HepG2 (cell line): ENCODE measurements around the gene EXOSC6. TPM values are rescaled to one million over a fixed set of nuclear protein-coding genes. Genes with fewer than 3 reads are reported as not detected.
A peak's percentile ranks its signal among the peaks of the same experiment; 100 is the strongest.

Experiments
- ATAC-seq: fragments of 200-7000 bp; cut with Tn5 transposase; 3 replicates; pipeline ENCODE4 v1.9.1; 2020; ENCODE audit warnings: mild to moderate bottlenecking, moderate library complexity
- BruUV-seq: library from RNA; stranded (reverse); fragments of 400-500 nt; replicated peaks from 2 replicates; lab custom pipeline; 2021; lab: Mats Ljungman, UMichigan
- CTCF ChIA-PET: fragments of 300-600 bp; formaldehyde crosslinking; extraction: SDS; loops from one replicate; lab custom pipeline; 2021; ENCODE audit warnings: low total read pairs, inconsistent platforms, low intra/inter-chr PET ratio; lab: Yijun Ruan, JAX
- POLR2A ChIA-PET: fragments of 350-600 bp; sonication (Branson Sonifier 250); formaldehyde crosslinking; loops from one replicate; lab custom pipeline; 2020; ENCODE audit warnings: antibody characterized with exemption, inconsistent platforms; lab: Yijun Ruan, JAX
- DNase-seq: peaks from one replicate; pipeline ENCODE4 v3.0.0-alpha.2; 2015; ENCODE audit warnings: low spot score
- FAIRE-seq: peaks from 3 replicates; lab custom pipeline; 2011; peaks lifted over from hg19 to GRCh38; lab: Jason Lieb, UNC
- H2AFZ ChIP-seq: one replicate; pipeline ENCODE4 v1.6.1; 2011; ENCODE audit warnings: low read length, inconsistent platforms
- H3K27ac ChIP-seq: fragments of 300-600 bp; 3 replicates; pipeline ENCODE4 v1.8.0; 2011; ENCODE audit warnings: mixed run types, mild to moderate bottlenecking, mixed read lengths, low read length, inconsistent platforms; ENCODE audit not compliant: insufficient read depth; ENCODE audit errors: extremely low read length
- H3K27me3 ChIP-seq, 2 experiments: fragments of 200-600 bp in 1 of 2; 2 replicates in 1 of 2; 3 replicates in 1 of 2; pipeline versions ENCODE4 v1.6.0 to v1.8.0; 2011; ENCODE audit warnings: low read length in 2 of 2, mild to moderate bottlenecking in 2 of 2, moderate library complexity in 2 of 2, inconsistent platforms in 1 of 2; ENCODE audit not compliant: insufficient read depth in 2 of 2, control insufficient read depth in 1 of 2
- H3K36me3 ChIP-seq, 2 experiments: fragments of 200-600 bp in 1 of 2; replicated peaks in 1 of 2; 2 replicates in 1 of 2; 3 replicates in 1 of 2; pipeline versions ENCODE4 v1.5.1 to v1.8.0; 2011; ENCODE audit warnings: low read length in 2 of 2, inconsistent platforms in 1 of 2; ENCODE audit not compliant: insufficient read depth in 2 of 2, control insufficient read depth in 1 of 2
- H3K4me1 ChIP-seq: 2 replicates; pipeline ENCODE4 v1.5.1; 2012; ENCODE audit warnings: low read length, inconsistent platforms; ENCODE audit not compliant: insufficient read depth
- H3K4me2 ChIP-seq: 2 replicates; pipeline ENCODE4 v1.6.0; 2011; ENCODE audit warnings: low read depth, low read length, inconsistent platforms
- H3K4me3 ChIP-seq, 3 experiments: fragments of 200-600 bp in 1 of 3; sonication (generic), shearing (Covaris generic) in 1 of 3; replicated peaks in 1 of 3; 2 replicates each; pipeline ENCODE4 v1.5.1; 2011 to 2016; ENCODE audit warnings: low read length in 3 of 3, inconsistent platforms in 2 of 3, low read depth in 2 of 3, mild to moderate bottlenecking in 2 of 3, control low read depth in 1 of 3, mixed read lengths in 1 of 3; ENCODE audit not compliant: insufficient read depth in 1 of 3
- H3K79me2 ChIP-seq: one replicate; pipeline ENCODE4 v1.6.1; 2011; ENCODE audit warnings: low read length, inconsistent platforms; ENCODE audit not compliant: insufficient read depth
- H3K9ac ChIP-seq: 2 replicates; pipeline ENCODE4 v1.6.0; 2011; ENCODE audit warnings: mild to moderate bottlenecking, low read depth, low read length, inconsistent platforms; ENCODE audit not compliant: insufficient read depth
- H3K9me3 ChIP-seq: 2 replicates; pipeline ENCODE4 v1.5.1; 2012; ENCODE audit warnings: mild to moderate bottlenecking, low read length
- H4K20me1 ChIP-seq: 2 replicates; pipeline ENCODE4 v1.6.0; 2011; ENCODE audit warnings: inconsistent platforms, mild to moderate bottlenecking, low read length, moderate library complexity; ENCODE audit not compliant: insufficient read depth
- HDAC2 ChIP-seq: sonication (generic); formaldehyde crosslinking; IDR thresholded peaks from 2 replicates; pipeline ENCODE4 v1.4.0; 2020; ENCODE audit warnings: missing genetic modification reagents
- KDM5A ChIP-seq: fragments of 200-600 bp; sonication (generic); IDR thresholded peaks from 2 replicates; pipeline ENCODE4 v1.7.0; 2018; ENCODE audit warnings: antibody characterized with exemption, mild to moderate bottlenecking, low read length, borderline replicate concordance
- RBFOX2 ChIP-seq: fragments of 200-400 bp; formaldehyde crosslinking; IDR thresholded peaks from 2 replicates; pipeline ENCODE4 v1.6.1; 2017; ENCODE audit warnings: low read depth, mild to moderate bottlenecking, low read length
- RBM22 ChIP-seq: fragments of 200-400 bp; formaldehyde crosslinking; optimal IDR thresholded peaks from 2 replicates; pipeline ENCODE3; 2017; ENCODE audit warnings: mild to moderate bottlenecking, low read length, moderate library complexity
- SIX1 ChIP-seq: sonication (generic); formaldehyde crosslinking; IDR thresholded peaks from 2 replicates; pipeline ENCODE4 v1.4.0; 2020; ENCODE audit warnings: missing genetic modification reagents, borderline replicate concordance
- TEAD3 ChIP-seq: optimal IDR thresholded peaks from 2 replicates; pipeline ENCODE3; 2016; ENCODE audit warnings: borderline replicate concordance
- ZNF460 ChIP-seq: sonication (generic); formaldehyde crosslinking; IDR thresholded peaks from 2 replicates; pipeline ENCODE4 v1.5.1; 2020; ENCODE audit warnings: missing genetic modification reagents, mild to moderate bottlenecking, borderline replicate concordance
- ZNF83 ChIP-seq: sonication (generic); formaldehyde crosslinking; IDR thresholded peaks from 2 replicates; pipeline ENCODE4 v1.4.0; 2020; ENCODE audit warnings: missing genetic modification reagents, mild to moderate bottlenecking, borderline replicate concordance
- ZNF841 ChIP-seq: sonication (generic); formaldehyde crosslinking; IDR thresholded peaks from 2 replicates; pipeline ENCODE4 v1.8.1; 2023; ENCODE audit warnings: missing genetic modification reagents, borderline replicate concordance
- WGBS: methylation state at CpG from one replicate; pipeline ENCODE4 v1.1.6; 2017; ENCODE audit warnings: low lambda C conversion rate; 5-methylcytosine and 5-hydroxymethylcytosine counted together
- in situ Hi-C: cut with HindIII; loops from 2 replicates; pipeline ENCODE4 v1.10.0; 2017; ENCODE audit warnings: low pct_unique_long_range_greater_than_20kb; ENCODE audit not compliant: extremely low pct_ligation_motif_present
- intact Hi-C: fragments of 100-400 bp; cut with micrococcal nuclease; formaldehyde crosslinking; loops from one replicate; pipeline ENCODE4 v1.10.0; 2022; ENCODE audit not compliant: unreplicated experiment
- polyA plus RNA-seq, 8 experiments: library from polyadenylated mRNA; depleted of rRNA in 3 of 8; stranded (reverse) in 7 of 8; unstranded in 1 of 8; fragments of >200 nt; fragmentation: Illumina TruSeq in 4 of 8; extraction: Trizol in 4 of 8; gene quantifications; 2 replicates each; pipeline versions ENCODE4 v1.2.1 to v1.2.3, GENCODE V29; 2011 to 2016; ENCODE audit warnings: low read depth in 4 of 8, missing spikeins in 1 of 8, mixed read lengths in 1 of 8; ENCODE audit not compliant: insufficient read depth in 1 of 8
- total RNA-seq, 5 experiments: library from RNA; depleted of rRNA; stranded (reverse); fragments of >200 nt; fragmentation: Illumina TruSeq; extraction: Trizol; gene quantifications; 2 replicates each; pipeline ENCODE4 v1.2.3, GENCODE V29; 2016; ENCODE audit warnings: low read depth in 1 of 5
- TF ChIP-seq, protein P1 (sequence below): fragments of 450-650 bp; IDR thresholded peaks from 2 replicates; pipeline ENCODE4 v1.6.1; 2017
- TF ChIP-seq, protein P2 (sequence below): sonication (generic); formaldehyde crosslinking; IDR thresholded peaks from 2 replicates; pipeline ENCODE4 v1.4.0; 2020; ENCODE audit warnings: missing genetic modification reagents, borderline replicate concordance
- TF ChIP-seq, protein P3 (sequence below): conservative IDR thresholded peaks from 2 replicates; pipeline ENCODE4 v1.6.1; 2018; ENCODE audit warnings: missing genetic modification reagents

EXOSC6 gene
- total and polyA plus RNA-seq, 2 of the 13 experiments (the other 11 are each of a cell fraction or from before 2014, with no cell fraction given), result 13.1 to 39.9 TPM

DNA sequence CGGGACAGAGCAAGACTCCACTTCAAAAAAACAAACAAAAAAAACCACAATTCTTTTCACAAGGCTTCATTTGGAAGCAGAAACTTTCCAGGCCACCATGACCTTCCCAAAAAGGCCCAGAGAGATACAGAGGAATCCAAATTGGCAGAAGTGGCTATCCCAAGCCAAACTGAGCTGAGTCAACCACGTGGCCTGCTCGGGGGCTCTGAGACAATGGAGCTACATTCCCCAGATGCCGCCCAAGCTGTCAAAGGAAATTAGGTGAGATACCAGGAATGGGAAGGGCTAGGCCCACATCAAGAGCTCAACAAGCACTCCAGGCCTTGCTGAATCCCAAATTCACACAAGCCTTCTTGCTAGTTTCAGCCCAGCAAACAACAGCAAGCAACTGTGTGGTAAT lies 5.7 kb upstream of the EXOSC6 start:
- Histone ChIP-seq H3K36me3 (peaks cover 64 to 96% of the 10 kb centered on the region in 2 experiments), H2AFZ (no peak overlapping the region), H3K4me1 (peaks cover 28% of the 10 kb centered on the region), H3K27me3 (no peaks in the 10 kb centered on the region), H3K9me3 (no peaks in the 10 kb centered on the region), H3K27ac (no peak overlapping the region), H3K79me2 (no peaks in the 10 kb centered on the region), H3K4me3 (no peak overlapping the region), H3K4me2 (no peak overlapping the region), H3K9ac (no peak overlapping the region), H4K20me1 (peaks cover 10% of the 10 kb centered on the region; the same call in 1 of the 2 replicates)
- in situ Hi-C loops, result loop anchor here (10.0 kb wide), 1 partner anchor 93 kb away; no protein-coding TSS in a partner anchor
- TF ChIP-seq TEAD3 (CRISPR knock-in tag) (no peak), RBFOX2 (no peak), HDAC2 (CRISPR knock-in tag) (no peak), RBM22 (peak; percentile 39), ZNF841 (CRISPR knock-in tag) (no peak)
- ATAC-seq (no peak), DNase-seq (no peak), FAIRE-seq (no peak)
- intact Hi-C loops, result no loop called here
- no TSS peak for BruUV-seq
- CTCF ChIA-PET, result no interaction called here
- WGBS, result 92% methylated on average over 4 of the region's 4 CpGs
- POLR2A ChIA-PET, result interaction anchor here (1.1 kb wide), 1 partner anchor 105 kb away, joined by 3 read pairs; no protein-coding TSS in a partner anchor

DNA sequence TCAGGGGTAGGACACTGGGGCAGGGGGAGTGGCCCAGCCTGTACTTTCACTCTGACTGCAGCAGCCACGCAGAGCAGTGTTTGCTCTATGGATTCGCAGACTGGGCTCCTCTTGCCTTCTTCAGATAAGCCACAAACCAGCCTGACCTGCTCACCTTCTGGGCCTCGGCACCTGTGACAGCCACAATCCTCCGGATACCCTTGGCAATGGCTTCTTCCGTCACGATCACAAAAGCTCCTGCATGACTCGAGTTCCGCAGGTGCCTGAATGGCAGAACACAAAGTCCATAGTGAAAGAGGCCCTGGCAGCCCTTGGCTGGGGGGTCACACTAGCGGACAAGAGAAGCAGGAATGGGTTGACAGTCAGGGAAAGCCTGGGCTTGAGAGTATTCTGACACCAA lies 3.8 kb upstream of the EXOSC6 start:
- POLR2A ChIA-PET, result interaction anchor here (1.3 to 2.1 kb wide), 2 partner anchors 34 to 98 kb away, joined by 3 to 5 read pairs; partner anchors contain the start of gene AARS1
- Histone ChIP-seq H3K27ac (peak overlapping the region; percentile 4), H3K4me2 (no peak overlapping the region), H3K9ac (no peak overlapping the region), H3K79me2 (peaks cover 3% of the 10 kb centered on the region), H3K36me3 (peaks cover 56 to 82% of the 10 kb centered on the region in 2 experiments), H3K4me3 (no peak overlapping the region), H3K27me3 (no peaks in the 10 kb centered on the region), H4K20me1 (peaks cover 15% of the 10 kb centered on the region; the same call in 1 of the 2 replicates), H3K9me3 (no peaks in the 10 kb centered on the region), H3K4me1 (peaks cover 31% of the 10 kb centered on the region), H2AFZ (no peak overlapping the region)
- CTCF ChIA-PET, result no interaction called here
- in situ Hi-C loops, result loop anchor here (10.0 kb wide), 1 partner anchor 91 kb away; no protein-coding TSS in a partner anchor
- intact Hi-C loops, result no loop called here
- FAIRE-seq (no peak), DNase-seq (no peak), ATAC-seq (no peak)
- BruUV-seq, result no TSS peak
- WGBS, result 80% methylated on average over 9 of the region's 9 CpGs
- no peak for TF ChIP-seq KDM5A
- TF ChIP-seq, protein P1, sequence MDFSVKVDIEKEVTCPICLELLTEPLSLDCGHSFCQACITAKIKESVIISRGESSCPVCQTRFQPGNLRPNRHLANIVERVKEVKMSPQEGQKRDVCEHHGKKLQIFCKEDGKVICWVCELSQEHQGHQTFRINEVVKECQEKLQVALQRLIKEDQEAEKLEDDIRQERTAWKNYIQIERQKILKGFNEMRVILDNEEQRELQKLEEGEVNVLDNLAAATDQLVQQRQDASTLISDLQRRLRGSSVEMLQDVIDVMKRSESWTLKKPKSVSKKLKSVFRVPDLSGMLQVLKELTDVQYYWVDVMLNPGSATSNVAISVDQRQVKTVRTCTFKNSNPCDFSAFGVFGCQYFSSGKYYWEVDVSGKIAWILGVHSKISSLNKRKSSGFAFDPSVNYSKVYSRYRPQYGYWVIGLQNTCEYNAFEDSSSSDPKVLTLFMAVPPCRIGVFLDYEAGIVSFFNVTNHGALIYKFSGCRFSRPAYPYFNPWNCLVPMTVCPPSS, result no peak
- TF ChIP-seq, protein P2, sequence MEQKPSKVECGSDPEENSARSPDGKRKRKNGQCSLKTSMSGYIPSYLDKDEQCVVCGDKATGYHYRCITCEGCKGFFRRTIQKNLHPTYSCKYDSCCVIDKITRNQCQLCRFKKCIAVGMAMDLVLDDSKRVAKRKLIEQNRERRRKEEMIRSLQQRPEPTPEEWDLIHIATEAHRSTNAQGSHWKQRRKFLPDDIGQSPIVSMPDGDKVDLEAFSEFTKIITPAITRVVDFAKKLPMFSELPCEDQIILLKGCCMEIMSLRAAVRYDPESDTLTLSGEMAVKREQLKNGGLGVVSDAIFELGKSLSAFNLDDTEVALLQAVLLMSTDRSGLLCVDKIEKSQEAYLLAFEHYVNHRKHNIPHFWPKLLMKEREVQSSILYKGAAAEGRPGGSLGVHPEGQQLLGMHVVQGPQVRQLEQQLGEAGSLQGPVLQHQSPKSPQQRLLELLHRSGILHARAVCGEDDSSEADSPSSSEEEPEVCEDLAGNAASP (CRISPR knock-in tag), result no peak
- TF ChIP-seq ZNF460 (CRISPR knock-in tag), result no peak
- no peak for TF ChIP-seq SIX1 (CRISPR knock-in tag)
- TF ChIP-seq ZNF83 (CRISPR knock-in tag), result no peak
- TF ChIP-seq, protein P3, sequence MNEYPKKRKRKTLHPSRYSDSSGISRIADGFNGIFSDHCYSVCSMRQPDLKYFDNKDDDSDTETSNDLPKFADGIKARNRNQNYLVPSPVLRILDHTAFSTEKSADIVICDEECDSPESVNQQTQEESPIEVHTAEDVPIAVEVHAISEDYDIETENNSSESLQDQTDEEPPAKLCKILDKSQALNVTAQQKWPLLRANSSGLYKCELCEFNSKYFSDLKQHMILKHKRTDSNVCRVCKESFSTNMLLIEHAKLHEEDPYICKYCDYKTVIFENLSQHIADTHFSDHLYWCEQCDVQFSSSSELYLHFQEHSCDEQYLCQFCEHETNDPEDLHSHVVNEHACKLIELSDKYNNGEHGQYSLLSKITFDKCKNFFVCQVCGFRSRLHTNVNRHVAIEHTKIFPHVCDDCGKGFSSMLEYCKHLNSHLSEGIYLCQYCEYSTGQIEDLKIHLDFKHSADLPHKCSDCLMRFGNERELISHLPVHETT (CRISPR knock-in tag), result no peak
